ENCODE results near the gene GALNT13. TPM values are rescaled to one million over a fixed set of nuclear protein-coding genes. Genes with fewer than 3 reads are reported as not detected.

Gene GALNT13
- polyA plus RNA-seq, 3 donors: not detected

DNA sequence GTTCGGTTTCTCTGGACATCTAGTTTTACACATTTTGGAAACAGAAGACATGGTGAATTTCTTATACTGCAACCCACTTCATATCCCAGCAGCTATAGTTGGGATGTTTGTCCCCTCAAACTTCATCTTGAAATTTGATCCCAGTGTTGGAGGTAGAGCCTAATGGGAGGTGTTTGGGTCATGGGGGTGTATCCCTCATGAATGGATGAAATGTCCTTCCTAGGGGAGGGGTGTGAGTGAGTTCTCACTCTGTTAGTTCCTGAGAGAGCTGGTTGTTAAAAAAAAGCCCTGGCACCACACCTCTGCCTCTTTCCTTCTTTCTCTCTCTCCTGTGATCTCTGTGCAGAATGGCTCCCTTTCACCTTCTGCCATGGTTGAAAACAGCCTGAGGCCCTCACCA is 457.8 kb downstream of the GALNT13 start:
- Histone ChIP-seq H3K36me3 (replicated peaks in 1 of 2; ENCODE audit: control insufficient read depth in 1 of 2, insufficient read depth in 2 of 2, low read length in 2 of 2) (no peaks in the 10 kb centered on the region), H3K79me2 (ENCODE audit: insufficient read depth, low read length) (no peaks in the 10 kb centered on the region), H3K4me3 (replicated peaks in 1 of 3; ENCODE audit: low read depth in 2 of 3, low read length in 3 of 3) (no peak overlapping the region), H3K4me2 (replicated peaks; ENCODE audit: extremely low read depth, low read length, poor library complexity, severe bottlenecking) (no peak overlapping the region), H3K4me1 (ENCODE audit: control insufficient read depth in 1 of 2, insufficient read depth in 2 of 2, low read length in 2 of 2) (no peaks in the 10 kb centered on the region), H2AFZ (ENCODE audit: insufficient read depth, low read depth, low read length, poor library complexity, severe bottlenecking) (no peak overlapping the region), H3K9ac (ENCODE audit: insufficient read depth, low read length, poor library complexity, severe bottlenecking) (no peak overlapping the region), H4K20me1 (ENCODE audit: insufficient read depth, low read length) (no peaks in the 10 kb centered on the region), H3K27me3 (ENCODE audit: control insufficient read depth in 2 of 2, insufficient read depth in 2 of 2, low read length in 2 of 2) (no peaks in the 10 kb centered on the region), H3K27ac (ENCODE audit: low read depth in 1 of 2, low read length in 2 of 2) (no peak overlapping the region), H3K9me3 (replicated peaks in 1 of 2; ENCODE audit: control insufficient read depth in 1 of 2, insufficient read depth in 1 of 2, low read length in 2 of 2) (no peaks in the 10 kb centered on the region)
- TF ChIP-seq, protein P1, sequence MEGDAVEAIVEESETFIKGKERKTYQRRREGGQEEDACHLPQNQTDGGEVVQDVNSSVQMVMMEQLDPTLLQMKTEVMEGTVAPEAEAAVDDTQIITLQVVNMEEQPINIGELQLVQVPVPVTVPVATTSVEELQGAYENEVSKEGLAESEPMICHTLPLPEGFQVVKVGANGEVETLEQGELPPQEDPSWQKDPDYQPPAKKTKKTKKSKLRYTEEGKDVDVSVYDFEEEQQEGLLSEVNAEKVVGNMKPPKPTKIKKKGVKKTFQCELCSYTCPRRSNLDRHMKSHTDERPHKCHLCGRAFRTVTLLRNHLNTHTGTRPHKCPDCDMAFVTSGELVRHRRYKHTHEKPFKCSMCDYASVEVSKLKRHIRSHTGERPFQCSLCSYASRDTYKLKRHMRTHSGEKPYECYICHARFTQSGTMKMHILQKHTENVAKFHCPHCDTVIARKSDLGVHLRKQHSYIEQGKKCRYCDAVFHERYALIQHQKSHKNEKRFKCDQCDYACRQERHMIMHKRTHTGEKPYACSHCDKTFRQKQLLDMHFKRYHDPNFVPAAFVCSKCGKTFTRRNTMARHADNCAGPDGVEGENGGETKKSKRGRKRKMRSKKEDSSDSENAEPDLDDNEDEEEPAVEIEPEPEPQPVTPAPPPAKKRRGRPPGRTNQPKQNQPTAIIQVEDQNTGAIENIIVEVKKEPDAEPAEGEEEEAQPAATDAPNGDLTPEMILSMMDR (IDR thresholded peaks at IDR 0.05): no peak
- no peaks in the 10 kb centered on the region for H3K9me3 Mint-ChIP-seq
- intact Hi-C loops (cut with micrococcal nuclease): no loop called here
- DNase-seq: no peak
- H3K4me1 Mint-ChIP-seq: no peaks in the 10 kb centered on the region
- no CpG with 5 or more reads among the region's 1 CpG for WGBS (ENCODE audit: insufficient coverage)
- no peak overlapping the region for H3K4me3 Mint-ChIP-seq
- no peaks in the 10 kb centered on the region for H3K36me3 Mint-ChIP-seq
- no peak overlapping the region for H3K27ac Mint-ChIP-seq
- H3K27me3 Mint-ChIP-seq (ENCODE audit: low read depth in 3 of 3): peaks cover 0 to 1% (median 0%) of the 10 kb centered on the region in 3 donors

DNA sequence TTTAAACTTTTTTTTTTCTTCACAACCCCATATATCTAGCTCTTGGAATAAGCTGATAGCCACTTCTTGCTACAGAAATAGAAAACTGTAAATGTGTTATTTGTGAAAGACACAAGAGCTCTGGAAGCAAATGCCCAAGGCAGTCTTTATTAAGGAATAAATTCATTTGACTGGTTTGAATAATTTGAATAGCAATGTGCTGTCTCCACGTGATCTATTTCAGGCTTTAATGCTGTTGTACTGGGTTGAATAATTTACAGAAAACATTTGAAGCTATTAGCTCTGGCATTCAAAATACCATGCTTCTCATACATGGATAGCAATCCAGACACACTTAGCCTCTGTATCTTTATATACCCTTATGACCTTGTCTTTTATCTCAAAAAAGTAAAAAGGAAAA is 460.1 kb downstream of the GALNT13 start:
- H3K27ac ChIP-seq (ENCODE audit: low read depth in 1 of 2, low read length in 2 of 2): no peak overlapping the region
- H3K9me3 ChIP-seq (replicated peaks in 1 of 2; ENCODE audit: control insufficient read depth in 1 of 2, insufficient read depth in 1 of 2, low read length in 2 of 2): no peaks in the 10 kb centered on the region
- no peaks in the 10 kb centered on the region for H3K79me2 ChIP-seq (ENCODE audit: insufficient read depth, low read length)
- Mint-ChIP-seq H3K27me3 (ENCODE audit: low read depth in 3 of 3) (peaks cover 0 to 1% (median 0%) of the 10 kb centered on the region in 3 donors), H3K4me3 (no peak overlapping the region), H3K36me3 (no peaks in the 10 kb centered on the region), H3K27ac (no peak overlapping the region), H3K4me1 (no peaks in the 10 kb centered on the region), H3K9me3 (no peaks in the 10 kb centered on the region)
- no peaks in the 10 kb centered on the region for H4K20me1 ChIP-seq (ENCODE audit: insufficient read depth, low read length)
- intact Hi-C loops (cut with micrococcal nuclease): no loop called here
- no CpG with 5 or more reads among the region's 1 CpG for WGBS (ENCODE audit: insufficient coverage)
- TF ChIP-seq, protein P1 (IDR thresholded peaks at IDR 0.05): no peak
- H2AFZ ChIP-seq (ENCODE audit: insufficient read depth, low read depth, low read length, poor library complexity, severe bottlenecking): no peak overlapping the region
- no peak overlapping the region for H3K4me3 ChIP-seq (replicated peaks in 1 of 3; ENCODE audit: low read depth in 2 of 3, low read length in 3 of 3)
- no peaks in the 10 kb centered on the region for H3K36me3 ChIP-seq (replicated peaks in 1 of 2; ENCODE audit: control insufficient read depth in 1 of 2, insufficient read depth in 2 of 2, low read length in 2 of 2)
- H3K27me3 ChIP-seq (ENCODE audit: control insufficient read depth in 2 of 2, insufficient read depth in 2 of 2, low read length in 2 of 2): no peaks in the 10 kb centered on the region
- no peak overlapping the region for H3K4me2 ChIP-seq (replicated peaks; ENCODE audit: extremely low read depth, low read length, poor library complexity, severe bottlenecking)
- H3K9ac ChIP-seq (ENCODE audit: insufficient read depth, low read length, poor library complexity, severe bottlenecking): no peak overlapping the region
- H3K4me1 ChIP-seq (ENCODE audit: control insufficient read depth in 1 of 2, insufficient read depth in 2 of 2, low read length in 2 of 2): no peaks in the 10 kb centered on the region
- DNase-seq: no peak

Data from CD14-positive monocyte (primary cell).